IMR-90 (cell line): ENCODE results near the gene KRT77. TPM values are rescaled to one million over a fixed set of nuclear protein-coding genes. Genes with fewer than 3 reads are reported as not detected.

Source experiments
- ATAC-seq: fragments of 200-7000 bp; cut with Tn5 transposase; 2 replicates; pipeline ENCODE4 v1.9.1; 2020; ENCODE audit warnings: low read depth, mild to moderate bottlenecking, moderate library complexity
- BruUV-seq: library from RNA; stranded (reverse); fragments of 400-500 nt; replicated peaks from 2 replicates; lab custom pipeline; 2021; lab: Mats Ljungman, UMichigan
- CTCF ChIA-PET: fragments of 300-600 bp; formaldehyde crosslinking; extraction: SDS; loops from one replicate; lab custom pipeline; 2021; ENCODE audit warnings: antibody characterized with exemption; lab: Yijun Ruan, JAX
- POLR2A ChIA-PET: fragments of 300-600 bp; sonication (Branson Sonifier 250); formaldehyde crosslinking; loops from one replicate; lab custom pipeline; 2022; ENCODE audit warnings: antibody characterized with exemption; ENCODE audit not compliant: unreplicated experiment; lab: Charles Lee
- DNase-seq: peaks from one replicate; pipeline ENCODE4 v3.0.0; 2013
- H2AFZ ChIP-seq: replicated peaks from 2 replicates; pipeline ENCODE3; 2013; ENCODE audit warnings: low read length, mild to moderate bottlenecking; ENCODE audit not compliant: poor library complexity
- H2AK5ac ChIP-seq: 2 replicates; pipeline ENCODE4 v1.6.1; 2013; ENCODE audit warnings: low read depth, low read length, inconsistent platforms
- H2AK9ac ChIP-seq: replicated peaks from 2 replicates; pipeline ENCODE3; 2013; ENCODE audit warnings: mild to moderate bottlenecking, low read depth, low read length, moderate library complexity; ENCODE audit not compliant: poor library complexity
- H2BK120ac ChIP-seq: 2 replicates; pipeline ENCODE4 v1.6.1; 2013; ENCODE audit warnings: low read depth, low read length, inconsistent platforms
- H2BK15ac ChIP-seq: 3 replicates; pipeline ENCODE4 v1.6.1; 2013; ENCODE audit warnings: low read depth, low read length, inconsistent platforms
- H2BK20ac ChIP-seq: 2 replicates; pipeline ENCODE4 v1.6.1; 2013; ENCODE audit warnings: low read depth, mild to moderate bottlenecking, inconsistent platforms, low read length, moderate library complexity
- H2BK5ac ChIP-seq: 2 replicates; pipeline ENCODE4 v1.6.1; 2013; ENCODE audit warnings: mild to moderate bottlenecking, low read depth, low read length, inconsistent platforms; ENCODE audit not compliant: poor library complexity, severe bottlenecking
- H3K14ac ChIP-seq: replicated peaks from 2 replicates; pipeline ENCODE4 v1.6.1; 2013; ENCODE audit warnings: low read depth, low read length, inconsistent platforms
- H3K18ac ChIP-seq: 2 replicates; pipeline ENCODE4 v1.6.1; 2013; ENCODE audit warnings: low read depth, low read length, control low read depth
- H3K23ac ChIP-seq: 2 replicates; pipeline ENCODE4 v1.6.1; 2013; ENCODE audit warnings: low read depth, low read length, inconsistent platforms
- H3K27ac ChIP-seq: 2 replicates; pipeline ENCODE4 v1.5.1; 2013; ENCODE audit warnings: mild to moderate bottlenecking, control low read depth, low read length; ENCODE audit not compliant: insufficient read depth
- H3K27me3 ChIP-seq: 2 replicates; pipeline ENCODE4 v1.6.1; 2013; ENCODE audit warnings: low read length; ENCODE audit not compliant: control insufficient read depth, insufficient read depth
- H3K36me3 ChIP-seq: 2 replicates; pipeline ENCODE4 v1.6.1; 2013; ENCODE audit warnings: low read length, mixed read lengths; ENCODE audit not compliant: control insufficient read depth, insufficient read depth
- H3K4ac ChIP-seq: 2 replicates; pipeline ENCODE4 v1.6.1; 2013; ENCODE audit warnings: low read depth, low read length, inconsistent platforms
- H3K4me1 ChIP-seq: 2 replicates; pipeline ENCODE4 v1.6.1; 2013; ENCODE audit warnings: low read length, mixed read lengths; ENCODE audit not compliant: control insufficient read depth, insufficient read depth
- H3K4me2 ChIP-seq: 2 replicates; pipeline ENCODE4 v1.6.1; 2013; ENCODE audit warnings: low read depth, mild to moderate bottlenecking, control low read depth, low read length, moderate library complexity
- H3K4me3 ChIP-seq: 2 replicates; pipeline ENCODE4 v1.5.1; 2013; ENCODE audit warnings: low read depth, mild to moderate bottlenecking, control low read depth, low read length, moderate library complexity; ENCODE audit not compliant: insufficient read depth
- H3K56ac ChIP-seq: 2 replicates; pipeline ENCODE4 v1.6.1; 2013; ENCODE audit warnings: low read length, inconsistent platforms; ENCODE audit not compliant: insufficient read depth; ENCODE audit errors: extremely low read depth
- H3K79me1 ChIP-seq, 2 experiments: 2 replicates each; pipeline ENCODE4 v1.6.1; 2013; ENCODE audit warnings: low read length in 2 of 2, inconsistent platforms in 1 of 2, low read depth in 1 of 2
- H3K9ac ChIP-seq: 2 replicates; pipeline ENCODE4 v1.6.1; 2013; ENCODE audit warnings: low read depth, low read length, control low read depth
- H3K9me1 ChIP-seq: 2 replicates; pipeline ENCODE4 v1.6.1; 2013; ENCODE audit warnings: low read length, inconsistent platforms; ENCODE audit not compliant: insufficient read depth
- H3K9me3 ChIP-seq: 2 replicates; pipeline ENCODE4 v1.6.1; 2013; ENCODE audit warnings: low read length; ENCODE audit not compliant: control insufficient read depth, insufficient read depth
- H4K20me1 ChIP-seq: 2 replicates; pipeline ENCODE4 v1.6.1; 2013; ENCODE audit warnings: low read length, inconsistent platforms; ENCODE audit not compliant: insufficient read depth
- H4K5ac ChIP-seq: 2 replicates; pipeline ENCODE4 v1.6.1; 2013; ENCODE audit warnings: mild to moderate bottlenecking, low read depth, low read length, control low read depth
- H4K8ac ChIP-seq, 2 experiments: 2 replicates each; pipeline ENCODE4 v1.6.1; 2013; ENCODE audit warnings: low read depth in 2 of 2, low read length in 2 of 2, control low read depth in 1 of 2, inconsistent platforms in 1 of 2
- H4K91ac ChIP-seq: 2 replicates; pipeline ENCODE4 v1.6.1; 2013; ENCODE audit warnings: low read depth, low read length, inconsistent platforms; ENCODE audit not compliant: insufficient read depth
- BHLHE40 ChIP-seq: fragments of 150-350 bp; IDR thresholded peaks from 2 replicates; pipeline ENCODE4 v1.6.1; 2016; ENCODE audit warnings: mild to moderate bottlenecking, low read depth, low read length
- FOS ChIP-seq: fragments of 150-350 bp; IDR thresholded peaks from 2 replicates; pipeline ENCODE4 v1.6.1; 2016; ENCODE audit warnings: low read depth, low read length
- MAFK ChIP-seq: IDR thresholded peaks from 2 replicates; pipeline ENCODE4 v1.6.1; 2012; ENCODE audit warnings: low read depth, low read length, improper control_type of control experiment
- MXI1 ChIP-seq: IDR thresholded peaks from 2 replicates; pipeline ENCODE4 v1.6.1; 2012; ENCODE audit warnings: low read depth, mild to moderate bottlenecking, low read length, moderate library complexity, borderline replicate concordance
- POLR2A ChIP-seq: IDR thresholded peaks from 2 replicates; pipeline ENCODE4 v1.6.1; 2012; ENCODE audit warnings: mild to moderate bottlenecking, low read depth, low read length
- RAD21 ChIP-seq: IDR thresholded peaks from 2 replicates; pipeline ENCODE4 v1.6.1; 2012; ENCODE audit warnings: low read length, improper control_type of control experiment
- RCOR1 ChIP-seq: IDR thresholded peaks from 2 replicates; pipeline ENCODE4 v1.6.1; 2012; ENCODE audit warnings: mild to moderate bottlenecking, low read length, improper control_type of control experiment; ENCODE audit not compliant: insufficient replicate concordance
- SMC3 ChIP-seq: fragments of 150-350 bp; IDR thresholded peaks from 2 replicates; pipeline ENCODE4 v1.6.1; 2016; ENCODE audit warnings: low read depth, mild to moderate bottlenecking, antibody characterized with exemption, low read length, moderate library complexity
- WGBS, 2 experiments: methylation state at CpG; one replicate each; pipeline versions ENCODE4 v1.1.5 to v1.1.7; 2013; ENCODE audit warnings: missing lambda C conversion rate in 2 of 2; ENCODE audit not compliant: insufficient read length in 1 of 2; ENCODE audit errors: extremely low coverage in 2 of 2; 5-methylcytosine and 5-hydroxymethylcytosine counted together
- dilution Hi-C: fragments of 300-500 bp; cut with HindIII; formaldehyde crosslinking; loops from one replicate; pipeline ENCODE4 v1.14.3; 2018; ENCODE audit warnings: low sequenced_read_pairs; ENCODE audit not compliant: unreplicated experiment
- in situ Hi-C: fragments of 300-500 bp; cut with MboI; formaldehyde crosslinking; loops from 3 replicates; pipeline ENCODE4 v1.14.3; 2019; ENCODE audit warnings: low sequenced_read_pairs, inconsistent platforms, mixed read lengths
- intact Hi-C: fragments of 100-400 bp; cut with micrococcal nuclease; formaldehyde crosslinking; loops from 2 replicates; pipeline ENCODE4 v1.10.0; 2022
- polyA plus RNA-seq, 3 experiments: library from polyadenylated mRNA; depleted of rRNA; stranded (reverse); fragments of >200 nt; gene quantifications; 2 replicates each; pipeline ENCODE4 v1.2.3, GENCODE V29; 2012; ENCODE audit warnings: low replicate concordance in 1 of 3
- total RNA-seq: library from RNA; depleted of rRNA; stranded (reverse); fragments of >200 nt; gene quantifications from 2 replicates; pipeline ENCODE4 v1.2.3, GENCODE V29; 2012
- TF ChIP-seq, protein P1 (sequence below): fragments of 150-350 bp; IDR thresholded peaks from 2 replicates; pipeline ENCODE4 v1.6.1; 2017; ENCODE audit warnings: mild to moderate bottlenecking, antibody characterized with exemption, low read length, low read depth
- TF ChIP-seq, protein P2 (sequence below): conservative IDR thresholded peaks from 2 replicates; pipeline ENCODE4 v1.5.1; 2012; ENCODE audit warnings: mild to moderate bottlenecking, low read depth, low read length, improper control_type of control experiment
- TF ChIP-seq, protein P3 (sequence below): fragments of 150-350 bp; IDR thresholded peaks from 2 replicates; pipeline ENCODE4 v1.6.1; 2016; ENCODE audit warnings: low read depth, mild to moderate bottlenecking, low read length, moderate library complexity, borderline replicate concordance

The KRT77 gene
- total and polyA plus RNA-seq, 2 of the 4 experiments (the other 2 are of a cell fraction): not detected

DNA sequence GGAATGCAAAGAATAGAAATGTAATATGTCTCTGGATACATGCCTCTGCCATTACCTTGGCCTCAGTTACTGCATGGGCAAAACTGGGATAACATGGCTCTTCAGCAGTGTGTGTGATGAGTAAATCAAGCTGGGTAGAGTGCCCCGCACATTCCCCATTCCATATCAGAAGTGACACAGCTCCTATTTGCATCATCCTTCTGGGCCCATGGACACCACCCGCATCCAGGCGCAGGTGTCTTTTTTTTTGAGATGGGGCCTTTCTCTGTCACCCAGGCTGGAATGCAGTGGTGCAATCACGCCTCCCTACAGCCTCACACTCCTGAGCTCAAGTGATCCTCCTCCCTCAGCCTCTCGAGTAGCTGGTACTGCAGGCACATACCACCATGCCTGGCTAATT is 42.2 kb upstream of the KRT77 start:
- no peak overlapping the region for H3K4me2 ChIP-seq
- TF ChIP-seq MXI1 (no peak), POLR2A (no peak), RAD21 (no peak), MAFK (no peak), SMC3 (no peak), RCOR1 (no peak), FOS (no peak), BHLHE40 (no peak)
- TF ChIP-seq, protein P1, sequence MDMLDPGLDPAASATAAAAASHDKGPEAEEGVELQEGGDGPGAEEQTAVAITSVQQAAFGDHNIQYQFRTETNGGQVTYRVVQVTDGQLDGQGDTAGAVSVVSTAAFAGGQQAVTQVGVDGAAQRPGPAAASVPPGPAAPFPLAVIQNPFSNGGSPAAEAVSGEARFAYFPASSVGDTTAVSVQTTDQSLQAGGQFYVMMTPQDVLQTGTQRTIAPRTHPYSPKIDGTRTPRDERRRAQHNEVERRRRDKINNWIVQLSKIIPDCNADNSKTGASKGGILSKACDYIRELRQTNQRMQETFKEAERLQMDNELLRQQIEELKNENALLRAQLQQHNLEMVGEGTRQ: no peak
- TF ChIP-seq, protein P2, sequence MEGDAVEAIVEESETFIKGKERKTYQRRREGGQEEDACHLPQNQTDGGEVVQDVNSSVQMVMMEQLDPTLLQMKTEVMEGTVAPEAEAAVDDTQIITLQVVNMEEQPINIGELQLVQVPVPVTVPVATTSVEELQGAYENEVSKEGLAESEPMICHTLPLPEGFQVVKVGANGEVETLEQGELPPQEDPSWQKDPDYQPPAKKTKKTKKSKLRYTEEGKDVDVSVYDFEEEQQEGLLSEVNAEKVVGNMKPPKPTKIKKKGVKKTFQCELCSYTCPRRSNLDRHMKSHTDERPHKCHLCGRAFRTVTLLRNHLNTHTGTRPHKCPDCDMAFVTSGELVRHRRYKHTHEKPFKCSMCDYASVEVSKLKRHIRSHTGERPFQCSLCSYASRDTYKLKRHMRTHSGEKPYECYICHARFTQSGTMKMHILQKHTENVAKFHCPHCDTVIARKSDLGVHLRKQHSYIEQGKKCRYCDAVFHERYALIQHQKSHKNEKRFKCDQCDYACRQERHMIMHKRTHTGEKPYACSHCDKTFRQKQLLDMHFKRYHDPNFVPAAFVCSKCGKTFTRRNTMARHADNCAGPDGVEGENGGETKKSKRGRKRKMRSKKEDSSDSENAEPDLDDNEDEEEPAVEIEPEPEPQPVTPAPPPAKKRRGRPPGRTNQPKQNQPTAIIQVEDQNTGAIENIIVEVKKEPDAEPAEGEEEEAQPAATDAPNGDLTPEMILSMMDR: no peak
- TF ChIP-seq, protein P3, sequence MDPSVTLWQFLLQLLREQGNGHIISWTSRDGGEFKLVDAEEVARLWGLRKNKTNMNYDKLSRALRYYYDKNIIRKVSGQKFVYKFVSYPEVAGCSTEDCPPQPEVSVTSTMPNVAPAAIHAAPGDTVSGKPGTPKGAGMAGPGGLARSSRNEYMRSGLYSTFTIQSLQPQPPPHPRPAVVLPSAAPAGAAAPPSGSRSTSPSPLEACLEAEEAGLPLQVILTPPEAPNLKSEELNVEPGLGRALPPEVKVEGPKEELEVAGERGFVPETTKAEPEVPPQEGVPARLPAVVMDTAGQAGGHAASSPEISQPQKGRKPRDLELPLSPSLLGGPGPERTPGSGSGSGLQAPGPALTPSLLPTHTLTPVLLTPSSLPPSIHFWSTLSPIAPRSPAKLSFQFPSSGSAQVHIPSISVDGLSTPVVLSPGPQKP: no peak
- no peaks in the 10 kb centered on the region for H4K20me1 ChIP-seq
- no peak overlapping the region for H2AK9ac ChIP-seq
- no peaks in the 10 kb centered on the region for H3K9me3 ChIP-seq
- H3K27me3 ChIP-seq: no peaks in the 10 kb centered on the region; the same call in 1 of the 2 replicates
- no peaks in the 10 kb centered on the region for H3K9me1 ChIP-seq
- no peak overlapping the region for H3K27ac ChIP-seq
- H3K56ac ChIP-seq: no peak overlapping the region
- H2BK5ac ChIP-seq: no peak overlapping the region
- H3K9ac ChIP-seq: no peak overlapping the region
- H2BK120ac ChIP-seq: no peak overlapping the region
- no peak overlapping the region for H3K23ac ChIP-seq
- no peak overlapping the region for H3K4me3 ChIP-seq
- dilution Hi-C loops: no loop called here
- DNase-seq: no peak
- no peak overlapping the region for H2AK5ac ChIP-seq
- ChIA-PET POLR2A (no interaction called here), CTCF (no interaction called here)
- H3K18ac ChIP-seq: no peak overlapping the region
- no peak overlapping the region for H2BK20ac ChIP-seq
- H4K91ac ChIP-seq: no peak overlapping the region
- H3K4ac ChIP-seq: no peak overlapping the region
- intact Hi-C loops: no loop called here
- H4K8ac ChIP-seq: no peak overlapping the region
- in situ Hi-C loops: no loop called here
- H3K4me1 ChIP-seq: no peaks in the 10 kb centered on the region
- no peak overlapping the region for H2BK15ac ChIP-seq
- no peak overlapping the region for H4K5ac ChIP-seq
- no peak overlapping the region for H3K14ac ChIP-seq
- no TSS peak for BruUV-seq
- H2AFZ ChIP-seq: no peak overlapping the region
- WGBS, 2 experiments: no CpG with 5 or more reads among the region's 5 CpGs
- H3K36me3 ChIP-seq: no peaks in the 10 kb centered on the region
- H3K79me1 ChIP-seq: no peaks in the 10 kb centered on the region
- no peak for ATAC-seq
